ENCODE data around the gene HHIP.
"Not testable (repeated sequence)": the region's sequence is repeated elsewhere in the genome, so short reads cannot be mapped to it uniquely, and the experiment has no call there.

Gene HHIP

GRCh38 chr4:144768809-144769208 lies 122.9 kb downstream of the HHIP start:
- not testable (repeated sequence) for DNase-seq

DNA sequence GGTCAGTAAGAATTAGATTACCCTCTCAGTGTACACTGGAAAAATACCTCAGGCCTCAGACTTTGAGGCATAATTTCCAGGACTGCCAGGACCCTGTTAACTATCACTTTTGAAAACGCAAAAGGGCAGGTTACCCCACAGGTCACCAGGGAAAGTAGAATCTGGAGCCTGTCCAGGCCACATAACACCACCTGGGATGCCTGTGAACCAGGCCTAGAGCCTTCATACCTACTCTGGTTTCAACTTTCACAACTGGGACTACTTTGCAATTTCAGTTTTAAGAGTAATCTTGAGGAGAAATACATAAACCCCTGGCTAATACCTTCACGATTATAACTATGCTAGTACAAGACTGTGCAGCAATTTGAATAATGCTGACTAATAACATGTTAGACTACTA lies 132.4 kb downstream of the HHIP start:
- DNase-seq = no peak

DNA sequence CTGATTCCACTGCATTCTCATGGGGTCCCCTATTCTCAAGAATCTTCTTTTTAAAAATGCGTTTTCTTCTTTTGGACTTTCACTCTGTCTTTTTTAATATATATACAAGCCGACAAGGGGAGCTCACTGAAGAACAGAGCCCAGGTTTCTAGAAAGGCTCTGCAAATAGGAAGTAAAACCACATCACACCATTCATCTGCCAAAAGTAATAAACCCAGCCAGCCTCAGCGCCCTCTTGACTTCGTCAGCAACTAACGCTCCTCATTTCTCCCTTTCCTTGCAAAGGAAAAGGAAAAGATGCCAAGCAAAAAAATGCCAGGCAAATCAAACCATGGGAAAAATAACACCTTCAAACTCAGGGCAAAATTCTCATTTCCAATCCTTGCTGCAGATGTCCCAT lies 136.4 kb downstream of the HHIP start:
- no peak for DNase-seq

- no peak for DNase-seq
Observed at GRCh38 chr4:144785961-144786360, 140.0 kb downstream of the HHIP start.

DNA sequence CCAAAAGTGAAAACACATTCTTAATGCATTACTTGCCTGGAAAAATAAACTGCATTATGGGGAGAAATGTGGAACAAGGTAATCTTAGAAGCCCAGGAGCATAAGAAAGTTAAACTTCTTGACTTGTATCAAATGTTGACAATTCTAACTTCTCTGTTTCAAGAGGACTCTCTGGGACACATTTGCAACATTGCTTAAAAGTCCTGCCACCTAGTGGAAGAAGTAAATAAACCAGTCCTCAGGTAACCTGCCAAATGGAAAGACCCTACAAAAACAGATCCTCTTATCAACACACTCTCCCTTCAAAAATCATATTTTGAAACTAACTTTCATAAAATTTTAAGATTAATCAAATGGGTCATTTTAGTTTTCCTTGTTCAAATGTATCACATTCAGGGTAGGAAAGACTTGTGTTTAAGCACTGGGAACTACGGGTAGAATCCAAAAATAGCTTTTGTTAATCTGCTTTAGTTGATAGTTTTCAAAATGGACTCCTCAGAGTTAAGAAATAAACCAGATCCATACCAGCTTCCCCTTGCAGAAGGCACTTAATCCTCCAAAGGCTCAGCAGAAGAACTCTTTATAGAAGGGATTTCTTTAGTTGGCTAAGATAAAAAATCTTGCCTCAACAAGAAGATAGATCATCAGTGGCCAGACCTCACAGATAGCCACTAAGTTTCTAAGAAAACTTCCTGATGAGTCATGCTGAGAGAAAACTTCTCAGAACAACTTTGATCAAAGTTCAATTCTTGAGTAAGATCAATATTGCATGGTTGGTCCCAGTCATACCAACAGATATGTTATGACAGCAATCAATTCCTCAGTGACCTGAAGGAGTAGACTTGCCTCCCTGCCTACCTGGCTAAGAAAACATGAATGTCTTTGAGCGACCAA lies 141.7 kb downstream of the HHIP start:
- peak; percentile 59 for DNase-seq

DNA sequence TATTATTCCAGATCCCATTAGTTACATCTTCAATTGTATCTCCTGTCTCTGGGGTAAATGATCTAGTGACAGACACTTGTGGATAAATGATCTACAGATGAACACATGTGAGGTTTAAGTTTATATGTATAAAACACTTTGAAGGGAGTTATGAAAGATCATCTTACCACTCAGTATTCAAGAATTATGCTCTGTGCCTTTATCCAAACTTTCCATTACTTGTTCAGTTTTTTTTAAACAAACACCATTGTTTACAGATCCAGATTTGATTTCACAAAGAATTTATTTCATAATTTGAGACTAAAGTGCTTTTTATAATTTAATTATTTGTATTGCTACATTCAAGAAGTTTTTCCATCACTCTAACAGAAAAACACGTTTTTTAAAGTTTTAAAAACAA lies 142.5 kb downstream of the HHIP start:
- no peak for DNase-seq

DNA sequence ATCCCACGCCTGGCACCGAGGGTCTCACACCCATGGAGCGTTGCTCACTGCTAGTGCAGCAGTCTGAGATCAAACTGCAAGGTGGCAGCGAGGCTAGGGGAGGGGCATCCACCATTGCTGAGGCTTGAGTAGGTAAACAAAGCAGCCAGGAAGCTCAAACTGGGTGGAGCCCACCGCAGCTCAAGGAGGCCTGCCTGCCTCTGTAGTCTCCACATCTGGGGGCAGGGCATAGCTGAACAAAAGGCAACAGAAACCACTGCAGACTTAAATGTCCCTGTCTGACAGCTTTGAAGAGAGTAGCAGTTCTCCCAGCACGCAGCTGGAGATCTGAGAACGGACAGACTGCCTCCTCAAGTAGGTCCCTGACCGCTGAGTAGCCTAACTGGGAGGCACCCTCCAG lies 146.0 kb downstream of the HHIP start:
- not testable (repeated sequence) for DNase-seq
